ENCODE measurements around the gene NAPSA.

The NAPSA gene

GRCh38 chr19:50329146-50329925 is 36.1 kb downstream of the NAPSA start, which contains the start of gene KCNC3:
TSS of gene KCNC3 (minus strand) at chr19:50329377. CDS start at chr19:50329082, 295 bp downstream.
- DNase-seq (ENCODE audit: extremely low spot score), result peak; percentile 96
- ChIA-PET CTCF (interaction anchor here (0.7 to 1.4 kb wide), 4 partner anchors 13 to 64 kb away, joined by 3 to 6 read pairs (median 5); no protein-coding TSS in a partner anchor), POLR2A (interaction anchor here (0.6 to 1.6 kb wide), 8 partner anchors 13 to 395 kb away, joined by 3 to 12 read pairs (median 4); no protein-coding TSS in a partner anchor)
- TF ChIP-seq HDGF (IDR thresholded peaks at IDR 0.05; ENCODE audit: borderline replicate concordance), result 0 out of 2 replicates have a peak, but pooled peaks have one; percentile 33
- no peak for TF ChIP-seq ELF4 (IDR thresholded peaks at IDR 0.05)
- TF ChIP-seq SP1 (IDR thresholded peaks at IDR 0.05), result peak; percentile 29; the same call in 1 of the 2 replicates

DNA sequence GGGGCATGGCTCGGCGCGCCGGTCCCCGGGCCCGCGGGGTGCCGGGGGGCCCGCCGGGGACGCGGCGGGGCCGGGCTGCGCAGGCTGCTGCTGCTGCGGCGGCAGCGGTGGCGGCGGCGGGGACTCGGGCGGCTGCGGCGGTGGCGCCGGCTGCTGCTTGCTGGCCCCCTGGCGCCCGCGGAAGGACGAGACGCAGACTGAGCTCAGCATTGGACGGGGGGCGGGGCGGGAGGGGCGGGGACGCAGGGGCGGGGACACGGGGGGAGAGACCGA is 36.6 kb downstream of the NAPSA start:
- TF ChIP-seq, protein P1, sequence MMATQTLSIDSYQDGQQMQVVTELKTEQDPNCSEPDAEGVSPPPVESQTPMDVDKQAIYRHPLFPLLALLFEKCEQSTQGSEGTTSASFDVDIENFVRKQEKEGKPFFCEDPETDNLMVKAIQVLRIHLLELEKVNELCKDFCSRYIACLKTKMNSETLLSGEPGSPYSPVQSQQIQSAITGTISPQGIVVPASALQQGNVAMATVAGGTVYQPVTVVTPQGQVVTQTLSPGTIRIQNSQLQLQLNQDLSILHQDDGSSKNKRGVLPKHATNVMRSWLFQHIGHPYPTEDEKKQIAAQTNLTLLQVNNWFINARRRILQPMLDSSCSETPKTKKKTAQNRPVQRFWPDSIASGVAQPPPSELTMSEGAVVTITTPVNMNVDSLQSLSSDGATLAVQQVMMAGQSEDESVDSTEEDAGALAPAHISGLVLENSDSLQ (IDR thresholded peaks at IDR 0.05), result no peak
- TF ChIP-seq CTBP1 (IDR thresholded peaks at IDR 0.05; ENCODE audit: borderline replicate concordance), result no peak
- TF ChIP-seq FOXA1 (IDR thresholded peaks at IDR 0.05), result no peak
- TF ChIP-seq ZNF384 (IDR thresholded peaks at IDR 0.05), result no peak
- no peak for TF ChIP-seq FOXK2 (IDR thresholded peaks at IDR 0.05)
- no peak for TF ChIP-seq FOXM1 (IDR thresholded peaks at IDR 0.05; ENCODE audit: borderline replicate concordance)
- TF ChIP-seq SUZ12 (IDR thresholded peaks at IDR 0.05), result no peak
- TF ChIP-seq BHLHE40 (IDR thresholded peaks at IDR 0.05; ENCODE audit: borderline replicate concordance), result no peak
- TF ChIP-seq HDGF (IDR thresholded peaks at IDR 0.05; ENCODE audit: borderline replicate concordance), result no peak
- no peak for TF ChIP-seq ARNT (IDR thresholded peaks at IDR 0.05)
- TF ChIP-seq SP1 (IDR thresholded peaks at IDR 0.05), result no peak
- no peak for TF ChIP-seq TARDBP (IDR thresholded peaks at IDR 0.05)
- no peak for TF ChIP-seq NFRKB (IDR thresholded peaks at IDR 0.05)
- no peak for TF ChIP-seq LEF1 (IDR thresholded peaks at IDR 0.05; ENCODE audit: borderline replicate concordance)
- TF ChIP-seq L3MBTL2 (conservative IDR thresholded peaks at IDR 0.05), result no peak
- TF ChIP-seq ELF4 (IDR thresholded peaks at IDR 0.05), result no peak
- POLR2A ChIA-PET, result interaction anchor here (0.6 to 1.6 kb wide), 8 partner anchors 13 to 396 kb away, joined by 3 to 12 read pairs (median 4); no protein-coding TSS in a partner anchor

DNA sequence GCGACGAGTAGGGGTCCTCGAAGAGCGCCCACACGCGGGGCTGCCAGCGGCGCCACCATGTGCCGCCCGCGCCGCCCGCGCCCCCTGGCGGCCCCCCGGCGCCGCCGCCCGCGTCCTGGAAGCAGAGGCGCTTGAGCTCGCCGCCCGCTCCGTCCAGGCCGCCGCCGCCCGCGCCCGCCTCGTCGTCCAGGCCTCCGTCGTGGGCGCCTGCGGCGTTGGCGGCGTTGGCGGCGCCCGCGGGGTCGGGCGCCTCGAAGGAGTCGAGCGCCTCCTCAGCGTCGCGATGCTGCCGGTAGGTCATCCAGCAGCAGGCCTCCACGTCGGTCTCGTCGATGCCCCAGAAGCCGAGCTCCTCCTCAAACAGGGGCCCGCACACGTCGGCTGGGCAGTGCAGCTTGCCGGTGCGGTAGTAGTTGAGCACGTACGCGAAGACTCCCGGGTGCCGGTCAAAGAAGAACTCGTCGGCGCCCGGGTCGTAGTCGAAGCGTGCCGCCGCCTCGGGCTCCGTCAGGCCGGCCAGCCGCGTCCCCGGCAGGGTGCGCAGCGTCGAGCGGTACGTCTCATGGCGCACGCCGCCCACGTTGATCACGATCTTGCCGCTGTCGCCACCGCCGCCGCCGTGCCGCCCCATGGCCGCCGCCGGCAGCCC is 37.1 kb downstream of the NAPSA start:
- CTCF ChIA-PET, result interaction anchor here (0.8 to 1.4 kb wide), 3 partner anchors 9 to 180 kb away, joined by 3 to 5 read pairs (median 4); no protein-coding TSS in a partner anchor
- POLR2A ChIA-PET, result interaction anchor here (1.2 to 1.6 kb wide), 2 partner anchors 12 to 396 kb away, joined by 4 to 12 read pairs; no protein-coding TSS in a partner anchor
- no peak for TF ChIP-seq TARDBP (IDR thresholded peaks at IDR 0.05)
- TF ChIP-seq L3MBTL2 (conservative IDR thresholded peaks at IDR 0.05), result peak; percentile 22
- TF ChIP-seq ZNF384 (IDR thresholded peaks at IDR 0.05), result no peak
- no peak for TF ChIP-seq ELF4 (IDR thresholded peaks at IDR 0.05)
- no peak for TF ChIP-seq LEF1 (IDR thresholded peaks at IDR 0.05; ENCODE audit: borderline replicate concordance)
- no peak for TF ChIP-seq SUZ12 (IDR thresholded peaks at IDR 0.05)
- TF ChIP-seq FOXA1 (IDR thresholded peaks at IDR 0.05), result no peak
- no peak for DNase-seq (ENCODE audit: extremely low spot score)

More for the DNA sequence above, 36.6 kb downstream of the NAPSA start:
- CTCF ChIA-PET, result interaction anchor here (0.7 to 1.4 kb wide), 4 partner anchors 13 to 64 kb away, joined by 3 to 6 read pairs (median 5); no protein-coding TSS in a partner anchor
- DNase-seq (ENCODE audit: extremely low spot score), result no peak

- TF ChIP-seq TARDBP (IDR thresholded peaks at IDR 0.05), result no peak
- TF ChIP-seq LEF1 (IDR thresholded peaks at IDR 0.05; ENCODE audit: borderline replicate concordance), result no peak
- no peak for TF ChIP-seq FOXA1 (IDR thresholded peaks at IDR 0.05)
- TF ChIP-seq HDGF (IDR thresholded peaks at IDR 0.05; ENCODE audit: borderline replicate concordance), result no peak
- TF ChIP-seq FOXM1 (IDR thresholded peaks at IDR 0.05; ENCODE audit: borderline replicate concordance), result no peak
- no peak for TF ChIP-seq NFRKB (IDR thresholded peaks at IDR 0.05)
- no peak for TF ChIP-seq ZNF384 (IDR thresholded peaks at IDR 0.05)
- TF ChIP-seq ARNT (IDR thresholded peaks at IDR 0.05), result no peak
- TF ChIP-seq, protein P1 (IDR thresholded peaks at IDR 0.05), result no peak
- no peak for TF ChIP-seq L3MBTL2 (conservative IDR thresholded peaks at IDR 0.05)
- no peak for TF ChIP-seq SUZ12 (IDR thresholded peaks at IDR 0.05)
- TF ChIP-seq SP1 (IDR thresholded peaks at IDR 0.05), result no peak
- no peak for TF ChIP-seq ELF4 (IDR thresholded peaks at IDR 0.05)
- no peak for TF ChIP-seq FOXK2 (IDR thresholded peaks at IDR 0.05)
- TF ChIP-seq BHLHE40 (IDR thresholded peaks at IDR 0.05; ENCODE audit: borderline replicate concordance), result no peak
- TF ChIP-seq CTBP1 (IDR thresholded peaks at IDR 0.05; ENCODE audit: borderline replicate concordance), result no peak
- DNase-seq (ENCODE audit: extremely low spot score), result no peak
- POLR2A ChIA-PET, result interaction anchor here (1.6 kb wide), 1 partner anchor 12 kb away, joined by 12 read pairs; no protein-coding TSS in a partner anchor
- CTCF ChIA-PET, result interaction anchor here (0.8 to 1.4 kb wide), 3 partner anchors 9 to 180 kb away, joined by 3 to 5 read pairs (median 4); no protein-coding TSS in a partner anchor
These were observed 37.8 kb downstream of the NAPSA start for GRCh38 chr19:50327461-50328223.

DNA sequence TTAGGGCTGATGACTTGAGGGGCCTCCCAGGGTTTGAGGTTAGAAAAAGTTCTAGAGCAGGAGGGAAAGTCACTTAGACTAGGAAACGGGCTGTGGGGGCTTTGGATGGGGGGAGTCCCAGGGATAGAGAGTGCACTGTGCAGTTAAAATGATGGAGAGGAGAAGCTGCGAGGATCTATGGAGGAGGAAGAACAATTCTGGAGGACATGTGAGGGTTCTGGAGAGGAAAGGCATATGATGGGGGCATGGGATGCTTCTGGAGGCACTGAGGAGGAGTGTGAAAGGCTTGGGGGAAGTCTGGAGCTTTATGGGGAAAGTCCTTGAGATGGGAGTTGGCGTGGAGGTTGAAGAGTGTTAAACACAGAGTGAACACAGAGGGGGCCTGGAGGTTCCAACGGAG is 38.4 kb downstream of the NAPSA start:
- CTCF ChIA-PET, result no interaction called here
- no peak for DNase-seq (ENCODE audit: extremely low spot score)
- POLR2A ChIA-PET, result interaction anchor here (0.9 kb wide), 1 partner anchor 11 kb away, joined by 4 read pairs; no protein-coding TSS in a partner anchor
- TF ChIP-seq L3MBTL2 (conservative IDR thresholded peaks at IDR 0.05), result no peak

Data from HEK293T (cell line).